ENCODE data around the gene FRMPD3. TPM values are rescaled to one million over a fixed set of nuclear protein-coding genes. Genes with fewer than 3 reads are reported as not detected.

FRMPD3 gene
- total RNA-seq, 1 donor from 2014 or later = 0.07 TPM

- no peak for DNase-seq (ENCODE audit: low spot score)
- H3K27me3 Mint-ChIP-seq (ENCODE audit: low read depth) = peaks cover 5% of the 10 kb centered on the region
- no peak overlapping the region for H3K4me3 Mint-ChIP-seq (ENCODE audit: unreplicated experiment)
- no peaks in the 10 kb centered on the region for H3K36me3 Mint-ChIP-seq (ENCODE audit: low read depth)
- H3K4me1 Mint-ChIP-seq (ENCODE audit: low read depth) = no peaks in the 10 kb centered on the region
- H3K27ac Mint-ChIP-seq (ENCODE audit: unreplicated experiment) = no peak overlapping the region
- TF ChIP-seq, protein P1, sequence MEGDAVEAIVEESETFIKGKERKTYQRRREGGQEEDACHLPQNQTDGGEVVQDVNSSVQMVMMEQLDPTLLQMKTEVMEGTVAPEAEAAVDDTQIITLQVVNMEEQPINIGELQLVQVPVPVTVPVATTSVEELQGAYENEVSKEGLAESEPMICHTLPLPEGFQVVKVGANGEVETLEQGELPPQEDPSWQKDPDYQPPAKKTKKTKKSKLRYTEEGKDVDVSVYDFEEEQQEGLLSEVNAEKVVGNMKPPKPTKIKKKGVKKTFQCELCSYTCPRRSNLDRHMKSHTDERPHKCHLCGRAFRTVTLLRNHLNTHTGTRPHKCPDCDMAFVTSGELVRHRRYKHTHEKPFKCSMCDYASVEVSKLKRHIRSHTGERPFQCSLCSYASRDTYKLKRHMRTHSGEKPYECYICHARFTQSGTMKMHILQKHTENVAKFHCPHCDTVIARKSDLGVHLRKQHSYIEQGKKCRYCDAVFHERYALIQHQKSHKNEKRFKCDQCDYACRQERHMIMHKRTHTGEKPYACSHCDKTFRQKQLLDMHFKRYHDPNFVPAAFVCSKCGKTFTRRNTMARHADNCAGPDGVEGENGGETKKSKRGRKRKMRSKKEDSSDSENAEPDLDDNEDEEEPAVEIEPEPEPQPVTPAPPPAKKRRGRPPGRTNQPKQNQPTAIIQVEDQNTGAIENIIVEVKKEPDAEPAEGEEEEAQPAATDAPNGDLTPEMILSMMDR (IDR thresholded peaks at IDR 0.05) = no peak
- peaks cover 9% of the 10 kb centered on the region for H3K9me3 Mint-ChIP-seq (ENCODE audit: low read depth)
These were observed 28.0 kb downstream of the FRMPD3 start for GRCh38 chrX:107477406-107477805.

DNA sequence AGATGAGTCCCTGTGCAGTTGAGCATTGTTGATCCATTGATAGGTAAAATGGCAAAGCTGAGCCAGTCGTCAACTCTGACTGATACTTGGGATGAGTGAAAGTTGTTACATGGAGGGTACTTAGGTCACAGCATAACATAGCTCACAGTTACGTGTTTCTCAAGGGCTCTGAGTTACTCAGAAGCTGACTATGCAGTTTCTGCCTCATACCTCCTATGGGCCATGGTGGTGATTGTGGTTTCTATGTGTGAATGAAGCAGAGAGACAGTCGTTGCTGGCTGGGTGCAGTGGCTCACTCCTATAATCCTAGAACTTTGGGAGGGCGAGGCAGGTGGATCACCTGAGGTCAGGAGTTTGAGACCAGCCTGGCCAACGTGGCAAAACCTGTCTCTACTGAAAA lies 30.8 kb downstream of the FRMPD3 start:
- Mint-ChIP-seq H3K4me1 (ENCODE audit: low read depth) (no peaks in the 10 kb centered on the region), H3K27ac (ENCODE audit: unreplicated experiment) (no peak overlapping the region), H3K4me3 (ENCODE audit: unreplicated experiment) (no peak overlapping the region), H3K27me3 (ENCODE audit: low read depth) (peaks cover under 1% of the 10 kb centered on the region), H3K9me3 (ENCODE audit: low read depth) (peaks cover 9% of the 10 kb centered on the region), H3K36me3 (ENCODE audit: low read depth) (no peaks in the 10 kb centered on the region)
- no peak for DNase-seq (ENCODE audit: low spot score)
- TF ChIP-seq, protein P1 (IDR thresholded peaks at IDR 0.05) = no peak

DNA sequence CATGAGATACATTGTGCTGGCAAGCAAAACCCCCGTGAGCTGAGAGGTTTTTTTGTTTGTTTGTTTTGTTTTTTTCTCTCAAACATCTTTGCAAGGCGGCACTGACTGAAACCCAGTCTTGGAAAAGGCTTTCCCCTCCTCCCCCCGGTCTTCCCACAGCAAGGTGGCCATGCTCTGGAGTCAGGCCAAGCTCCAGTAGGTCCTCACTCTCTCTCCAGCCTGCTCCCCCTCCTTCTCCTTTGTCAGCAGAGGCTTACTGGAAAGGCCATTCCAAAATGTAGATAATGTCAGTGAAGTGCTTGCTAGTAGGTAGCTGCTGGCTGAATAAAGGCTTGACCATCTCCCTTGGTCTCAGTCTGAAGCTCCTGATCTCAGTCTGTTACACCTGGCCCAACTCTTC lies 32.6 kb downstream of the FRMPD3 start:
- no peaks in the 10 kb centered on the region for H3K36me3 Mint-ChIP-seq (ENCODE audit: low read depth)
- no peaks in the 10 kb centered on the region for H3K27me3 Mint-ChIP-seq (ENCODE audit: low read depth)
- H3K4me3 Mint-ChIP-seq (ENCODE audit: unreplicated experiment) = no peak overlapping the region
- no peak for DNase-seq (ENCODE audit: low spot score)
- no peaks in the 10 kb centered on the region for H3K4me1 Mint-ChIP-seq (ENCODE audit: low read depth)
- H3K9me3 Mint-ChIP-seq (ENCODE audit: low read depth) = peaks cover 4% of the 10 kb centered on the region
- no peak overlapping the region for H3K27ac Mint-ChIP-seq (ENCODE audit: unreplicated experiment)
- TF ChIP-seq, protein P1 (IDR thresholded peaks at IDR 0.05) = no peak

DNA sequence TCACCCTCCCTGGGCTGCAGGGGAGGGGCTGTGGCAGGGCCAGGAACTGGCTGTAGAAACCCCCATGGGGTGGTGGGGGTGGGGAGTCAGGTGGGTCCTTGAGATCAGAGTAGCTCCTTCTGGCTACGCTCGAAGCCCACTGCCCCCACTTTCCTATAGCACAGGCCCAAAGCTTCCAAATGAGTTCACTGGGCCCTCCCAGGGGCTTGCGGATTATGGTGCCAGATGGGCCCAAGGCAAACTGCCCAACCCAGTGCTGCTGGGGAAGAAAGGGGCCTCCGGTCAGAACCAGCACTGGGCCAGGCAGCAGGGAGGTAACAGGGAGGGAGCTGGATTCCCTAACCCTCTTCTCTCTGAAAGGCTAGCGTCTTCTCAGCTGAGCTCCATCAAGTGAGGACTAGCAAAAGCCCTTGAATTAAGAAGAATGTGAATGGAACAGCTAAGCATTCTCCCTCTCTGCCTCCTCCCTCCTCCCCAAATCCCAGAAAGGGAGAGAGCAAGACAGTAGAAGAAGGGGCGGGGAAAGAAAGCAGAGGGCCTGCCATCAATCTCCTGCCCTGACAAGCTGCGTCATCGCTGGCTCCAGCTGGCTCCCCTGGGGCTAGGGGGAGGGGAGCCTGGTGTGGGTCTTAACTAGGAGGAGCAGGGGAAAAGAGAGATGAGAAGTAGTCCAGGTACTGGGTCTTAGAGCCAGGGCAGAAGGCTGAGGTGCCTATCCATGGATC lies 34.7 kb downstream of the FRMPD3 start:
- H3K27me3 Mint-ChIP-seq (ENCODE audit: low read depth) = no peaks in the 10 kb centered on the region
- peaks cover 4% of the 10 kb centered on the region for H3K9me3 Mint-ChIP-seq (ENCODE audit: low read depth)
- no peaks in the 10 kb centered on the region for H3K36me3 Mint-ChIP-seq (ENCODE audit: low read depth)
- TF ChIP-seq, protein P1 (IDR thresholded peaks at IDR 0.05) = no peak
- no peaks in the 10 kb centered on the region for H3K4me1 Mint-ChIP-seq (ENCODE audit: low read depth)
- DNase-seq (ENCODE audit: low spot score) = no peak
- no peak overlapping the region for H3K4me3 Mint-ChIP-seq (ENCODE audit: unreplicated experiment)
- H3K27ac Mint-ChIP-seq (ENCODE audit: unreplicated experiment) = no peak overlapping the region

GRCh38 chrX:107485013-107485412 lies 35.6 kb downstream of the FRMPD3 start:
- Mint-ChIP-seq H3K36me3 (ENCODE audit: low read depth) (no peaks in the 10 kb centered on the region), H3K4me1 (ENCODE audit: low read depth) (no peaks in the 10 kb centered on the region), H3K27me3 (ENCODE audit: low read depth) (no peaks in the 10 kb centered on the region), H3K9me3 (ENCODE audit: low read depth) (peaks cover 4% of the 10 kb centered on the region), H3K4me3 (ENCODE audit: unreplicated experiment) (no peak overlapping the region), H3K27ac (ENCODE audit: unreplicated experiment) (no peak overlapping the region)
- TF ChIP-seq, protein P1 (IDR thresholded peaks at IDR 0.05) = no peak
- DNase-seq (ENCODE audit: low spot score) = no peak
